Sigmoid colon (tissue), 4 donors: ENCODE results near the gene PNISR.

Experiments used
- POLR2A ChIP-seq, 2 donors: fragments of 450-650 bp; IDR thresholded peaks; one replicate each; pipeline ENCODE4 v1.6.1; 2016; ENCODE audit warnings: antibody characterized with exemption in 2 of 2, mild to moderate bottlenecking in 2 of 2, moderate library complexity in 2 of 2
- POLR2AphosphoS5 ChIP-seq, 4 donors: sonication (generic); formaldehyde crosslinking; IDR thresholded peaks; one replicate each; pipeline ENCODE4 v1.6.1; 2017; ENCODE audit warnings: antibody characterized with exemption in 4 of 4
- TF ChIP-seq, protein P1 (sequence below), 4 experiments: fragments of 450-650 bp in 3 of 4; fragments of 200-600 bp in 1 of 4; IDR thresholded peaks; one replicate each; pipeline ENCODE4 v1.5.1; 2016 to 2019; ENCODE audit warnings: antibody characterized with exemption in 4 of 4, mild to moderate bottlenecking in 3 of 4, moderate library complexity in 2 of 4

DNA sequence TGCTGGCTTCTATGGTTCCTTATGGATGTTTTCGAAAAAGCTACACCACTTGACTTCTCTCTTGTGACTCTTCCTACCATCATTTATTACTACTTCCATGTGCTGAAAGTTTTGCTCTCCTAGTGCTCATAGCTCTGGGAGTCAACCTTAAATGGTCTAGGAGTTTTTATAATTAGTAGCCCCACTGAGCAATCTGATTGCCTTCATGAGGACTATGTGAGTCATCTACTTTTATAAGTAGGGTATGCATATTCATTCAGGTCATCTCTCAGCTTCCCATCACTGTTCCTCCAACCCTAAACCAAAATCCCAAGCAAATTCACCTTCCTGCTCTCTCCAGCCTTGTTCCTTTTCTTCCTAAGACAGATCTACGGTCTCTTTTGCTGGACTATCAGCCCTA lies 58.3 kb downstream of the PNISR start:
- TF ChIP-seq, protein P1, sequence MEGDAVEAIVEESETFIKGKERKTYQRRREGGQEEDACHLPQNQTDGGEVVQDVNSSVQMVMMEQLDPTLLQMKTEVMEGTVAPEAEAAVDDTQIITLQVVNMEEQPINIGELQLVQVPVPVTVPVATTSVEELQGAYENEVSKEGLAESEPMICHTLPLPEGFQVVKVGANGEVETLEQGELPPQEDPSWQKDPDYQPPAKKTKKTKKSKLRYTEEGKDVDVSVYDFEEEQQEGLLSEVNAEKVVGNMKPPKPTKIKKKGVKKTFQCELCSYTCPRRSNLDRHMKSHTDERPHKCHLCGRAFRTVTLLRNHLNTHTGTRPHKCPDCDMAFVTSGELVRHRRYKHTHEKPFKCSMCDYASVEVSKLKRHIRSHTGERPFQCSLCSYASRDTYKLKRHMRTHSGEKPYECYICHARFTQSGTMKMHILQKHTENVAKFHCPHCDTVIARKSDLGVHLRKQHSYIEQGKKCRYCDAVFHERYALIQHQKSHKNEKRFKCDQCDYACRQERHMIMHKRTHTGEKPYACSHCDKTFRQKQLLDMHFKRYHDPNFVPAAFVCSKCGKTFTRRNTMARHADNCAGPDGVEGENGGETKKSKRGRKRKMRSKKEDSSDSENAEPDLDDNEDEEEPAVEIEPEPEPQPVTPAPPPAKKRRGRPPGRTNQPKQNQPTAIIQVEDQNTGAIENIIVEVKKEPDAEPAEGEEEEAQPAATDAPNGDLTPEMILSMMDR (IDR thresholded peaks at IDR 0.05) = no peak
- TF ChIP-seq POLR2AphosphoS5 (IDR thresholded peaks at IDR 0.05) = no peak
- TF ChIP-seq POLR2A (IDR thresholded peaks at IDR 0.05) = no peak
